GM23248 (cell line): ENCODE measurements around the gene ACE. TPM values are rescaled to one million over a fixed set of nuclear protein-coding genes. Genes with fewer than 3 reads are reported as not detected.

Experiments
- DNase-seq: peaks from one replicate; pipeline ENCODE4 v3.0.0-alpha.2; 2015
- H2AFZ ChIP-seq: fragments of 200-600 bp; sonication (generic); 2 replicates; pipeline ENCODE4 v1.6.1; 2016; ENCODE audit warnings: antibody characterized with exemption
- H3F3A ChIP-seq: fragments of 200-600 bp; sonication (generic); 2 replicates; pipeline ENCODE4 v1.6.1; 2016; ENCODE audit warnings: mild to moderate bottlenecking, antibody characterized with exemption, mixed run types; ENCODE audit not compliant: insufficient read depth
- H3K27ac ChIP-seq: fragments of 200-600 bp; sonication (generic); 2 replicates; pipeline ENCODE4 v1.5.1; 2016; ENCODE audit warnings: mild to moderate bottlenecking
- H3K27me3 ChIP-seq: fragments of 200-600 bp; sonication (generic); replicated peaks from 2 replicates; pipeline ENCODE4 v1.6.1; 2016; ENCODE audit warnings: mild to moderate bottlenecking; ENCODE audit not compliant: insufficient read depth
- H3K36me3 ChIP-seq: fragments of 200-600 bp; sonication (generic); 2 replicates; pipeline ENCODE4 v1.6.1; 2016; ENCODE audit warnings: low read depth, mild to moderate bottlenecking
- H3K4me1 ChIP-seq: fragments of 200-600 bp; sonication (generic); 2 replicates; pipeline ENCODE4 v1.6.1; 2016; ENCODE audit warnings: mild to moderate bottlenecking; ENCODE audit not compliant: insufficient read depth
- H3K4me2 ChIP-seq: fragments of 200-600 bp; sonication (generic); one replicate; pipeline ENCODE4 v1.6.1; 2016; ENCODE audit warnings: mild to moderate bottlenecking; ENCODE audit not compliant: unreplicated experiment
- H3K4me3 ChIP-seq: fragments of 200-600 bp; sonication (generic); 2 replicates; pipeline ENCODE4 v1.5.1; 2016; ENCODE audit warnings: mild to moderate bottlenecking
- H3K79me2 ChIP-seq: fragments of 200-600 bp; sonication (generic); 2 replicates; pipeline ENCODE4 v1.6.1; 2016; ENCODE audit warnings: mild to moderate bottlenecking; ENCODE audit not compliant: insufficient read depth
- H3K9ac ChIP-seq: fragments of 200-600 bp; sonication (generic); 2 replicates; pipeline ENCODE4 v1.6.1; 2016; ENCODE audit warnings: mild to moderate bottlenecking
- H3K9me2 ChIP-seq: fragments of 200-600 bp; sonication (generic); 2 replicates; pipeline ENCODE4 v1.6.1; 2016; ENCODE audit warnings: mixed run types, mild to moderate bottlenecking, moderate library complexity; ENCODE audit not compliant: insufficient read depth
- H3K9me3 ChIP-seq: fragments of 200-600 bp; sonication (generic); one replicate; pipeline ENCODE4 v1.6.1; 2017; ENCODE audit warnings: low read depth
- H4K20me1 ChIP-seq: fragments of 200-600 bp; sonication (generic); 2 replicates; pipeline ENCODE4 v1.6.0; 2016; ENCODE audit not compliant: insufficient read depth
- EZH2 ChIP-seq: fragments of 200-600 bp; sonication (generic); IDR thresholded peaks from 2 replicates; pipeline ENCODE4 v1.6.1; 2018; ENCODE audit warnings: antibody characterized with exemption, mild to moderate bottlenecking; ENCODE audit not compliant: insufficient read depth, poor library complexity, severe bottlenecking
- EZH2phosphoT487 ChIP-seq: fragments of 200-600 bp; sonication (generic); IDR thresholded peaks from 2 replicates; pipeline ENCODE4 v1.6.1; 2018; ENCODE audit warnings: antibody characterized with exemption, moderate library complexity, mild to moderate bottlenecking, low read depth; ENCODE audit not compliant: insufficient read depth
- WGBS, 2 experiments: methylation state at CpG; one replicate each; pipeline ENCODE4 v1.1.6; 2015 to 2017; ENCODE audit warnings: low lambda C conversion rate in 2 of 2, low coverage in 1 of 2; ENCODE audit errors: missing lambda C conversion rate in 2 of 2; 5-methylcytosine and 5-hydroxymethylcytosine counted together
- in situ Hi-C: fragments of 300-500 bp; cut with MboI; formaldehyde crosslinking; loops from 2 replicates; pipeline ENCODE4 v1.15.0; 2020
- polyA plus RNA-seq: library from polyadenylated mRNA; unstranded; fragments of >200 nt; fragmentation: Nextera tagmentation; extraction: Ambion mirVana; gene quantifications from 2 replicates; pipeline ENCODE4 v1.2.1, GENCODE V29; 2016
- total RNA-seq: library from RNA; depleted of rRNA; stranded (reverse); fragments of >200 nt; shearing (Covaris generic); gene quantifications from 2 replicates; pipeline ENCODE4 v1.2.3, GENCODE V29; 2014

ACE gene
- total and polyA plus RNA-seq, 2 experiments from 2014 or later, result 2.2 to 3.4 TPM

GRCh38 chr17:63524051-63524450, 47.2 kb downstream of the ACE start:
- Histone ChIP-seq H3K4me3 (no peak overlapping the region), H3K9me3 (no peaks in the 10 kb centered on the region), H4K20me1 (no peaks in the 10 kb centered on the region), H3K79me2 (no peaks in the 10 kb centered on the region), H3K4me2 (no peak overlapping the region), H3K27ac (no peak overlapping the region), H3K4me1 (no peaks in the 10 kb centered on the region), H3K27me3 (no peaks in the 10 kb centered on the region; the same call in none of the 2 replicates), H3K9ac (no peak overlapping the region), H3K9me2 (no peaks in the 10 kb centered on the region), H3K36me3 (no peaks in the 10 kb centered on the region), H3F3A (no peaks in the 10 kb centered on the region), H2AFZ (no peak overlapping the region)
- DNase-seq, result no peak
- in situ Hi-C loops, result no loop called here
- 83 to 87% methylated on average over 14 of the region's 14 CpGs for WGBS, 2 experiments
- TF ChIP-seq EZH2 (no peak), EZH2phosphoT487 (no peak)

GRCh38 chr17:63525190-63525946, 48.5 kb downstream of the ACE start:
- no peak for TF ChIP-seq EZH2
- TF ChIP-seq EZH2phosphoT487, result no peak
- no peak for DNase-seq
- H3K9me2 ChIP-seq, result no peaks in the 10 kb centered on the region
- H2AFZ ChIP-seq, result no peak overlapping the region
- no peaks in the 10 kb centered on the region for H3K36me3 ChIP-seq
- H3K9me3 ChIP-seq, result no peaks in the 10 kb centered on the region
- no peak overlapping the region for H3K4me2 ChIP-seq
- no peaks in the 10 kb centered on the region for H3K79me2 ChIP-seq
- no peaks in the 10 kb centered on the region for H4K20me1 ChIP-seq
- in situ Hi-C loops, result no loop called here
- no peaks in the 10 kb centered on the region for H3F3A ChIP-seq
- WGBS, 2 experiments, result 49 to 50% methylated on average over 6 of the region's 6 CpGs
- no peak overlapping the region for H3K4me3 ChIP-seq
- H3K9ac ChIP-seq, result no peak overlapping the region
- no peaks in the 10 kb centered on the region; the same call in none of the 2 replicates for H3K27me3 ChIP-seq
- H3K4me1 ChIP-seq, result no peaks in the 10 kb centered on the region
- no peak overlapping the region for H3K27ac ChIP-seq

GRCh38 chr17:63526861-63527260, 50.0 kb downstream of the ACE start:
- no peak for DNase-seq
- Histone ChIP-seq H3K36me3 (no peaks in the 10 kb centered on the region), H3K4me2 (no peak overlapping the region), H2AFZ (no peak overlapping the region), H3K4me3 (no peak overlapping the region), H3K9me2 (no peaks in the 10 kb centered on the region), H4K20me1 (no peaks in the 10 kb centered on the region), H3K79me2 (no peaks in the 10 kb centered on the region), H3K27ac (no peak overlapping the region), H3F3A (no peaks in the 10 kb centered on the region), H3K9me3 (no peaks in the 10 kb centered on the region), H3K9ac (no peak overlapping the region), H3K4me1 (no peaks in the 10 kb centered on the region), H3K27me3 (no peaks in the 10 kb centered on the region; the same call in none of the 2 replicates)
- in situ Hi-C loops, result no loop called here
- 44 to 47% methylated on average over 5 of the region's 5 CpGs for WGBS, 2 experiments
- no peak for TF ChIP-seq EZH2phosphoT487
- TF ChIP-seq EZH2, result no peak

- H3K9ac ChIP-seq, result no peak overlapping the region
- no peak overlapping the region for H3K4me2 ChIP-seq
- in situ Hi-C loops, result no loop called here
Measured at GRCh38 chr17:63528183-63528582, 51.3 kb downstream of the ACE start.

More at GRCh38 chr17:63528183-63528582, 51.3 kb downstream of the ACE start:
- no peak overlapping the region for H3K4me3 ChIP-seq
- H3K9me2 ChIP-seq, result no peaks in the 10 kb centered on the region
- no peak overlapping the region for H3K27ac ChIP-seq
- no peaks in the 10 kb centered on the region for H3K79me2 ChIP-seq
- no peaks in the 10 kb centered on the region; the same call in none of the 2 replicates for H3K27me3 ChIP-seq
- DNase-seq, result no peak
- WGBS, 2 experiments, result 67 to 70% methylated on average over 8 to 9 of the region's 9 CpGs
- H3F3A ChIP-seq, result no peaks in the 10 kb centered on the region
- H3K4me1 ChIP-seq, result no peaks in the 10 kb centered on the region
- no peak overlapping the region for H2AFZ ChIP-seq
- no peaks in the 10 kb centered on the region for H3K9me3 ChIP-seq
- no peaks in the 10 kb centered on the region for H3K36me3 ChIP-seq
- H4K20me1 ChIP-seq, result no peaks in the 10 kb centered on the region
- TF ChIP-seq EZH2 (no peak), EZH2phosphoT487 (no peak)
